DMS114 treated with DMSO at 0.1 percent for 48 hours (cell line): ENCODE results near the gene FOXA3.
"Not testable (repeated sequence)": the region's sequence is repeated elsewhere in the genome, so short reads cannot be mapped to it uniquely, and the experiment has no call there.

Experiments used
- DNase-seq: peaks from one replicate; lab custom pipeline; 2025; ENCODE audit not compliant: unreplicated experiment; lab: John Stamatoyannopoulos, UW

FOXA3 gene

DNA sequence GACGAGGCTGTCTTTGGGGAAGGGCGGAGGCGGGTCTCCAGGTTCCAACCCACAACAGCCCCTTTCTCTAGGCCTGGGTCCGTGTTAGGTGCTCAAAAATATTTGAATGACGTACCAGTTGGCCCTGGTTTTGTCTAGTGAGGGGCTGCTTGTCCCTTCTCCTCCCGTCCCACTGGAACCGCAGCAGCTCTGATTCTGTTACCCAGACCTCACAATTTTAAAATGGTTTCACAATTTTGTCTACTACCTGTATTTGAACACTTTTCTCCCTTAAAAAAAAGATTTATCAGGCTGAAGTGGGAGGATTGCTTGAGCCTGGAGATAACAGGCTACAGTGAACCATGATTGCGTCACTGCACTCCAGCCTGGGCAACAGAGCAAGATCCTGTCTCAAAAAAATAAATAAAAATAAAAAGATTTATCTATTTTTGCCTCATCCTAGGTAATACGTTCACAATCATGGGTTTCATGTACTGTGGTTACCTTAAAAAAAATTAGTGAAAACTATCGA, 23.1 kb downstream of the FOXA3 start:
- DNase-seq: no peak

DNA sequence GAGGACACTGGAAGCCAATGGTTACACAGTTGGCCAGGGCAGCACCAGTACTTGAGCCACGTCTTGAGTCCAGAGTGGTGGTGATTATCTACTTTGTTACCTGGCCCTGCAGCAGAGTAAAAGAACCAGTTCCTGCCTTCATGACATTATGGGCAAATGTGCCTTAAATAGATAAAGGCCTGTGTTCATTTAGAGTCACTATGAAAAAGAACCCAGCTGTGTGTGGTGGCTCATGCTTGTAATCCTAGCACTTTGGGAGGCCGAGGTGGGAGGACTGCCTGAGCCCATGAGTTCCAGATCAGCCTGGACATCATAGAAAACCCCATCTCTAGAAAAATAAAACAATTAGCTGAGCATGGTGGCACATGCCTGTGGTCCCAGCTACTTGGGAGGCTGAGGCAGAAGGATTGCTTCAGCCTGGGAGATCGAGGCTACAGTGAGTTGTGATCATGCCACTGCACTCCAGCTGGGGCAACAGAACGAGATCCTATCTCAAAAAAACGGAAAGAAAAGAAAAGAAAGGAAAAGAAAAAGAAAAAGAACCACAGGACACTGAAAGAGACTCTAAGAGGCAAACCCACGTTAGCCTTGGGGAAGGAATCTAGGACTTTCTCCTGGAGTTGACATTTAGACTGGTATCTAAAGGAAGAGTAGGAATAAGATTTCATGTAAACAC, 25.2 kb downstream of the FOXA3 start:
- DNase-seq: no peak

DNA sequence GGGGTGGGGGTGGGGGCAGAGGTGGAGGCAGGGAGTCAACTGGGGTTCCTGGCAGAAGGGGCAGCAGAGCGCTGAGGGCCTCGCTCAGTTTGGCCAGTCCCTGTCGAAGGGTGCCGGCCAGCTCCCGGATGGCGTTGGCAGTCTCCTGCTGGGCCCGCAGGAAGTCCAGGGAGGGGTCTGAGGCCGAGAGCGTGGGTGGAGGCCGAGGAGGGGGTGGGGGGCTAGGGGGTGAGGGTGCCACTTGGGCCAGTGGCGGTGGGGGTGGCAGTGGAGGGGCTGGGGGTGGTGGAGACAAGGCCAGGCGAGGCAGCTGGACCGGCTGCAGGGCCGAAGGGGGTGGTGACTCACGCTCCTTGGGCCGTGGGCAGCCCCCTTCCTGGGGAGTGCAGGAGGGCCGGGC, 26.8 kb downstream of the FOXA3 start:
- DNase-seq: no peak

DNA sequence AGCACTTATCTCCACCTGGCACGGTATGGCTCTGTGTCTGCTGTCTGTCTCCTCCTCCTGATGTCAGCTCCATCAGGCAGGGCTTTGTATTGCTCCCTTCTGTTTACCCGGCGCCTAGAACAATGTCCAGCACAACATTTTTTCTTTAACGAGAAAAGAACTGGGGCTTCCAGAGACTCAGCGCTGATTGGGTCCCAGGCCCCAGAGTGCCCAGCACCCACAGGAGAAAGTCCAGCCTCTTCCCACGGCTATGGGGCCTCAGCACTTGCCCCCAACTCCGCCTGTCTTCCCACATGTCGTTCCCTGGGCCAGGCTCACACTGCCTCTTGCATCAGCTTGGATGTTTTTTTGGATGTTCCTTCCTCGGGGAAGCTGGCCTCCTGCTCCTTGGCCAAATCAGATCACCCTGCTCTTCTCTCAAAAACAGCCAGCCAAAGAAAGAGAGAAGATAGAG, 31.4 kb downstream of the FOXA3 start:
- DNase-seq: no peak

DNA sequence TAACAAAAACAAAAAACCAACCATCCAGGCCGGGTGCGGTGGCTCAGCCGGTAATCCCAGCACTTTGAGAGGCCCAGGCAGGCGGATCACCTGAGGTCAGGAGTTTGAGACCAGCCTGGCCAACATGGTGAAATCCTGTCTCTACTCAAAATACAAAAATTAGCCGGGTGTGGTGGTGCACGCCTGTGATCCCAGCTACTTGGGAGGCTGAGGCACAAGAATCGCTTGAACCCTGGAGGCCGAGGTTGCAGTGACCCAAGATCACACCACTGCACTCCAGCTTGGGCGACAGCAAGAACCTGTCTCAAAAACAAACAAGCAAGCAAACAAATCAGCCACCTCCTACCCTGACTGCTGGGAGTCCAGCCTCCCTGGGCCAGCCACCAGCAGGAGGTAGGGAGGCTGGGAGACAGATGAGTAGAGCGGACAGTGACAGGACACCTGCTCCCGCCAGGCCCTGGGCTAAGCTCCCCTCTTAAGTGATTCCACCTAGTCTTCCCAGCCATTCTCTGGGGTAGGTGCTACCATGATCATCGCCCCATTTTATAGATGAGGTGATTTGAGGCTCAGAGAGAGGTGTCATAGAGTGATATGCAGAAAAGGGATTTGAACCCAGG, 32.0 kb downstream of the FOXA3 start:
- DNase-seq: not testable (repeated sequence)

DNA sequence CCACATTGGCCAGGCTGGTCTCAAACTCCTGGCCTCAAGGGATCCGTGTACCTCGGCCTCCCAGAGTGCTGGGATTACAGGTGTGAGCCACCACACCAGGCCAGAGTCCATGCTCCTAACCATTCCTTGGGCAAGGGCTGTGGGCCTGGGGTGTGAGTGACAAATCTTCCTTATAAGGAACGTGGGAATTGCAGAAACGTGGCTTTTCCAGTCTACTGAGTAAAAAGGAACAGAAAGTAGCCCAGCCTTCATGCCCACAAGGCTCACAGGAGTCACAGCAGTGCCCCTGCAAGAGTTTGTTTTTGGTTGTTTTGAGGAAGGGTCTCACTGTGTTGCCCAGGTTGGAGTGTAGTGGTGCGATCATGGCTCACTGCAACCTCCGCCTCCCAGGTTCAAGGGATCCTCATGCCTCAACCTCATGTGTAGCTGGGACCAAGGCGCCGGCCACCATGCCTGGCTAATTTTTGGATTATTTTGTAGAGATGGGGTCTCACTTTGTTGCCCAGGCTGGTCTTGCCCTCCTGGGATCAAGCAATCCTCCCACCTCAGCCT, 33.2 kb downstream of the FOXA3 start:
- DNase-seq: no peak

DNA sequence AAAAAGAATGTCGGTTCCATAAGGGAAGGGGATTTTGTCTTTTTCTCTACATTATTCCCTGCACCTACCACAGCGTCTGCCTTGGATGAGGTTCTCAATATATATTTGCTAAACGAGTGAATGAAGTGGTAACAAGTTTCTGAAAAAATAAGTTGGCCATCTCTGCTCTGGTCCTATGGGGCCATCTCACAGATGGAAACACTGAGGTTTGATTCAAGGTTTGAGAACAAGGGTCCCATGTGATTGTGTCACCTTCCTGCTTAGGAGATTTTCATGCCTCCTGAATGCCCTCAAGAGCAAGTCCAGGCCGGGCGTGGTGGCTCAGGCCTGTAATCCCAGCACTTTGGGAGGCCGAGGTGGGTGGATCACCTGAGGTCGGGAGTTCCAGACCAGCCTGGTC, 35.1 kb downstream of the FOXA3 start:
- DNase-seq: no peak

DNA sequence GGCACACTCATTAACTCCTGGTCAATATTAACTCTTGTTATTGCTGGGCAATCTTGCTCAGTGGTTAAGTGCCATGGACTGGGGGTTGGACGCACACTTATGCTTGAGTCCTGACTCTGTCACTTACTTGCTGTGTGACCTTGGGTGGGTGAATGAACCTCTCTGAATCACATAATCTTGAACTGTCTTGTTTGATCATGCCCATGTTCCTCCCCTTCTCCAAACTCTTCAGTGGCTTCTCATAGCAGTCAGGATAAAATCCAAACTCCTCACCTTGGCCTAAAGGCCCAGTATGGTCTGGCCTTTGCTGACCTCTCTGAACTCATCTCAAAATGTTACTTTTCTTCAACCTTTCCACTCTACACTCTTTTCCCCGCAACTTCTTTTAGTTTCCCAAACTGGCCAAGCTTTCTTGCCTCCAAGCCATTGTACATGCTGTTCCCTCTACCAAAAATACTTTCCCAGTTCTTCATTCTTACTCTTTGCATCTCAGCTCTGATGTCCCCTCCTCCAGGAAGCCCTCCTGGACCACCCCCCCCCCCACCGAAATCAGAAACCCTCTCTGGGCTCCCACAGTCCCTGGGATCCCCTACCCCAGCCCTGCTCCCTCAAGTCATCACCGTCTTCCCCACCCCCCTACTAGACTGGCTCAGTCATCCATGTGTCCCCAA, 35.9 kb downstream of the FOXA3 start:
- no peak for DNase-seq

DNA sequence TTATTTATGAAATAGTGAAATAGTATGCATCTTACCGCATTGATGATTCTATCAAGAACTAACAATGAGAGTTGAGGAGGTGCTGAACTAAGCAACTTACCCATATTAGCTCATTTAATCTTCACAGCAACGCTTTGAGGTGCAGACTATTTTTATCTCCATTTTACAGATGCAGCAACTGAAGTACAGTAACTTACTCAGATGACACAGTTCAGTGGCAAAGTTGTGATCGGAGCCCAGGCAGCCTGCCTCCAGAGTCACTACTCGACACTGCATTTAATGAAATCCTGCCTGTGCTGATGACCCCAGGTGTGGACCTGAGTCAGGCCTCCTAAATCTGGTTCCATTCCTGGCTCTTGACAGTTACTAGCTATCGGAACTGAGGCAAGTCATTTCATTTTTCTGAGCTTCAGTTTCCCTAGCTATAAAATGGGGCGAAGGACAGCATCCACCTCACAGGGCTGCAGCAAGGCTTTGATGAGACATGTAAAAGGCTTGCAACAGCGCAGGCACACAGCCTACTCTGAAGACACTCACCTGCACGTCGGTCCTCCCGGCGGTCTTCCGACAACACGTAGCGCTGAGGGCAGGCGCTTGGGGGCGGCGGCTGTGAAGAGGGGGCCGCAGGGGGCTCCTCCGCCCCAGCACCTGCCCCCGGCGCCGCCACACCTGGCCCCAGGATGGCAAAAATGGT, 36.8 kb downstream of the FOXA3 start:
- no peak for DNase-seq

DNA sequence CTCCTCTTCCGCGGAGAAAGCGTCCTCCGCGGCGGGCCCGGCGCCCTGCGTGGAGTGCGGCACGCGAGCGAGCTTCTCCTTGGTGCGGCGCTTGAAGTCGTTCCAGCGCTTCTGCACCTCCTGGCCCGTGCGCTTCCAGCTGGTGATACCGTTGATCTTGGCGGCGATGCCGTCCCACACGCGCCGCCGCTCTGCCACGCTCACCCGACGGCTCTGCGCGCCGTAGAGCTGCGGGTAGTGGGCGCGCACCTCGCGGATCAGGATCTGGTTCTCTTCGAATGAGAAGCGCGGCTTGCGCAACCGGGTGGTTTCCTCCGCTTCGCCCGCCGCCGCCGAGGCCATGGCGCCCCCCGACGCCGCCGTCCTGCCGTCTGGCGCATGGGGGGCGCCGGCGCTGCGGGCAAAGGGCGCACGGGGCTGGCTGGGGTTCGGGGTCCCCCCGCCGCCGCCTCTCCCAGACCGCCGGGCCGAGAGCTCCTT, 37.3 kb downstream of the FOXA3 start:
- no peak for DNase-seq

DNA sequence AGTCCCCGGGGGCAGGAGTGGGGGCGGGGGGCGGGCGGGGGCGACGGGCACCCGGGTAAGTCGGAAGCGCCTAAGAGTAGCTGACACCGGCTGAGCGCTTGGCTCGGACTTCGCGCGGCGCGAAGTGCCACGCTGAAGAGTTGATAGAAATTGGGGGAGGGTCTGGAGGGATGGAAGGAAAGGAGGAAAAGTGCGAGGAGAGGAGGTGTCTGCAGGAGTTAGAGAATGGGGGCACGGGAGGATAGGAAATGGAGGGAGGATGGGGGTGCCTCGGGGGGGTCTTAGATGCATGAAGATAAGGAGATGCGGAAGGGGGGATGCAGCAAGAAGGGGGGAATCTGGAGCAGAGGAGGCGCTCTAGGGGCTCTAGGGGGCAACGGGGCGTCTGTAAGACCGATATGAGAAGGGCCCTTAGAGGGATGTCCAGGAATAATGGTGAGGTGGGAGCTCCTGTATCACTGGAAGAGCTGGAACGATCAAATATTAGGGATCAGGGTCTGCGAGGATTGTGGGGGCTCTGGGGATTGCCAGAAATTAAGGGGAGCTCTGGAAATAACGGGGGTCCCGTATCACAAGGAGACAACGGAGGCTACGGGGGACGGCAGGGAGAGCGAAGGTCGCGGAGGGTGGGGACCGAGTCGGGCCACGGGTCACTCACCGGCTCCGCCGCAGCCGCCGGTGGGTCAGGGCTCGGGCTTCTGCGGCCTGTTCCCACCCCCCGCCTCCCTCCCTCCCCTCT, 38.0 kb downstream of the FOXA3 start, which contains the start of gene MYPOP:
MYPOP (minus strand) TSS at position 702 of the 739 bp plus-strand sequence. CDS start 840 bp downstream, outside the sequence.
- no peak for DNase-seq

DNA sequence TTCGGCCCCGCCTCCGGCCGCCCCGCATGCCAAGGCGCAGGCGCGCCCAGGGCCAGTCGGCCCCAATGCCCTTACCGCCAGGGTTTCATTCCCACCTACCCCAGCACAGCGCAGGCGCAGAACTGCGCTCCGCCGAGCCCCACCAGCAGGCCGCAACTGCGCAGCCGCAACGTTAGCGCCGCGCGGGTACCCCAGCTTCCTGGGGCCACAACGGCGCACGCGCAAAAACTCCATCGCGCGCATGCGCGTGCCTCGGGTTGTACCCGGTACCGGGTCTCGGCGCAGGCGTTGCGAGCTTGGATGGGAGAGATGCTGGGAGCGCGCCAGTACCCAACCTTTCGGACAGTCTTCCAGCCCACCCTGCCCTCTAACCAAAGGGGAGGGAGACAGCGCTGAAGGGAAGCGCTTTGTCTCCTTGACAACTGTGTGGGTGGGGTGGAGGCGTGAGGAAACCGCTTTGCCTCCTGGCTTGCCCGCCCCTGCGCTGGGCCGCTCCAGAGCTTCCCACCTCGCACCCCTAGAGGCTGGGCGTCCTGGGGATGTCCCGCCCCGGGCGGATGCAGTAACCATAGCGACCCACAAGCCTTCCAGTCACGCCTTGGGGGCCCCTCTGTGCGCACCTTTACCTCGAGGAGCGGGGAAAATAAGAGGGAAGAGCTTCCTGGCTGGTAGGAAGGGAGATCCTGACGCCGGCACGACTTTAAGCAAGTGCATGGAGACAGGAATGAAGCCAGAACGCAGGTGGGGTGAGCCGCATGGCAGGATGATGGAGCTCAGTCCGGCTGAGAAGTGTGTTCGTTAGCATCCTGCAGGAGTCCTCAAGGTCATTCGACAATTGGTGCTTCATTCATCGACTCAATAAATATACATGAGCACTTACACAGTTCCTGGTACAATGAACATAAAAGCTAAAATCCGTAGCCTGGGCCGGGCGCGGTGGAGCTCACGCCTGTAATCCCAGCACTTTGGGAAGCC, 38.8 kb downstream of the FOXA3 start:
- DNase-seq: peak; percentile 75

DNA sequence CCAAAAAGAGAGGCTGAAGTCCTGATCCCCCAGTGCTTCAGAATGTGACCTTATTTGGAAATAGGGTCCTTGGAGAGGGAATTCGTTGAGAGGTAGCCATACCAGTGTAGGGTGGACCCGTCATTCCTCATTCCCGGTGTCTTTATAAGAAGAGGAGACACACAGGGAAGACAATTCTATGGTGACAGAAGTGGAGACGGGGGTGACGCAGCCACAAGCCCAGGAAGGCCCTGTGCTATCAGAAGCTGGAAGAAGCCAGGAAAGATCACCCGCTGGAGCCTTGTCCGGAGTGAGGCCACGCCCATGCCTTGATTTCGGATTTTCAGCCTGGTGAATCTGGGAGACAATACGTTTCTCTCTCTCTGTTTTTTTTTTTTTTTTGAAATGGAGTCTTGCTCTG, 40.9 kb downstream of the FOXA3 start:
- no peak for DNase-seq

DNA sequence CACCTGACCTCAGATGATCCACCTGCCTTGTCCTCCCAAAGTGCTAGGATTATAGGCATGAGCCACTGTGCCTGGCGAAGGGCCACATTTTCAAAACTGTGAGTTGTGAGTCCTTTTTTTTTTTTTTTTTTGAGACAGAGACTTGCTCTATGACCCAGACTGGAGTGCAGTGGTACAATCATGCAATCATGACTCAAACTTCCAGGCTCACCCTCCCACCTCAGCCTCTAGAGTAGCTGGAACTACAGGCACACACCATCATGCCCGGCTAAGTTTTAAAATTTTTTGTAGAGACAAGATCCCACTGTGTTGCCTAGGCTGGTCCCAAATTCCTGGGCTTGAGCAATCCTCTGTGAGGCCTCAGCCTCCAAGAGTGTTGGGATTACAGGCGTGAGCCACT, 42.1 kb downstream of the FOXA3 start:
- no peak for DNase-seq

DNA sequence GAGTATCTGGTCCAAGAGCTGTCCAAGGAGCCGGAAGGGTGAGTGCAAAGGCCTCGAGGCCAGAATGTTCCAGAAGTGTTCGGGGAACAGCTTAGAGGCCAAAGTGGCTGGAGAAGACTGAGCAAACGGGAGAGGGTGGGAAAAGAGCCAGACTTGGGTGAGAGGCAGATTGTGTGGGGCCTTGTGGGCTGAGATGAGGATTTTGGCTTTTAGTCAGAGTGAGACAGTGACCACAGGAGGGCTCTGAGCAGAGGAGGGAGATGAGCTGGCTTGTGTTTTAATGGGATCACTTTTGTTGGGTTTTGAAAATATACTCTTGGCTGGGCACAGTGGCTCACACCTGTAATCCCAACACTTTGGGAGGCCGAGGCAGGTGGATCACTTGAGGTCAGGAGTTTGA, 44.8 kb downstream of the FOXA3 start:
- no peak for DNase-seq

DNA sequence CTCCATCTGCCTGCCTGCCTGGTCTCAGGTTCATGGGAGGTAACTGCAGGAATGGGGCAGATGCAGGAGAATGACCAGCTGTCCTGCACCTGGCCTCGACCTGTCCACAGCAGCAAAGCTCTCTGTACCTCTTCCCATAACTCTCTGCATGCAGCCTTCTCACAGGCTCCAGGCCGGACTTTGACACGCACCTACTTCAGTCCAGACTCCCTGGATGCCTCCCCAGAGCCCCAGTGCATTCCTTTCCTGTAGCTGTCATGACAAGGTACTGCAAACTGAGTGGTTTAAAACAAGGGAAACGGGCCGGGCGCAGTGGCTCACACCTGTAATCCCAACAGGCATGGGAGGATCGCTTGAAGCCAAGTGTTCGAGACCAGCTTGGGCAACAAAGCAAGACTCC, 47.2 kb downstream of the FOXA3 start:
- no peak for DNase-seq

DNA sequence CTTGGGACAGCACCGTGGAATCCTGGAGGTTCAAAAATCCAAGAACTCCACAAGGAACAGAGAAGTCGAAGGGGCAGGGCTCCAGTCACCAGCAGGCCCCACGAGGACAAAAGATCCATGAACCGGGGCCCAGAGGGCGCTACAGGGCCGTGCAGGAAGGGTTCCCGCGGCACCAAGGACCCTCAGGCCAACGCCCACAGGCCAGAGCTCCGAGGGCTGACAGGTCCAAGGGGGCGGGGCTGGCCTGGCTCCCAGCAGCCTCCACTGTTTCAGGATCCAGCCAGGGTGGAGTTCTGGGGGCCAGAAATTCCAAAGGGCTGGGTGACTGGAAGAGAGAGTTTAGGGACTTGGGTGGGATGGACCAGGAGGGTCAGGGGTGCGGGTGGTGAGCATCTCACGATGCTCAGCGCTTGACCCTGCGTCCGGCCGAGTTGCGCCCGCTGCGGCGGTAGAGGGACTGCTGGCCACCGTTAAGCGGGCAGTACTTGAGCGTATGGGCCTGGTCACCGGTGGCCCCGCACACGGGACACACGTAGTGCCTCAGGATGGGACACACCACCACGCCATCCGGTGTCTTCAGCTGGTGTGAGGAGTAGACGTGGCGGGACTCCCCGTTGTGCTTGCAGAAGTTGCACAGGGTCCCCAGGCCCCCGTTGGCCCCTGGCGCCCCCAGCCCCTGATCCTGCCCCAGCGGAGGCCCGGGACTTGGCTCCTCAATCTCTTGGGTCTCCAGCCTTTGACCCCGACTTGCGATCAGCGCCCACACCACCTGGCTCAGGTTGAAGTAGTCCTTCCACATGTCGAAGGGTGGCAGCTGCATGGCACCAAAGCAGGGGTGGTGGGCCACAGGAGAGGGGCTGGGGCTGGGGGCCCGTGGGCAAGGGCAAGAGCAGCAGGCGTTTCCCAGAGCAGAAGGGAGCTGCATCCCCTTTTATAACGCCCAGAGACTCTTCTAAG, 50.0 kb downstream of the FOXA3 start, which contains the start of gene NANOS2:
NANOS2 (minus strand) TSS at position 905 of the 957 bp plus-strand sequence; CDS start at position 820, 85 bp downstream.
- DNase-seq: no peak
